Naive thymus-derived CD8-positive, alpha-beta T cell (primary cell): ENCODE data around the gene RHOXF2. TPM values are rescaled to one million over a fixed set of nuclear protein-coding genes. Genes with fewer than 3 reads are reported as not detected.

Experiments used
- ATAC-seq, 2 donors: fragments of 150-1000 bp; cut with Tn5 transposase in 1 of 2; sonication (Bioruptor Pico), chemical (Tn5 transposase) in 1 of 2; 1 replicate in 1 of 2; 2 replicates in 1 of 2; pipeline ENCODE4 v1.10.0; 2021; ENCODE audit warnings: mild to moderate bottlenecking in 2 of 2, moderate library complexity in 2 of 2
- POLR2A ChIA-PET: fragments of 350-600 bp; sonication (Branson Sonifier 250); formaldehyde crosslinking; loops from one replicate; lab custom pipeline; 2021; ENCODE audit warnings: antibody characterized with exemption; lab: Charles Lee
- DNase-seq, 10 donors: peaks; one replicate each; pipeline versions ENCODE4 v3.0.0 to v3.0.0-alpha.2; 2020 to 2022
- H3K27ac Mint-ChIP-seq, 10 donors: one replicate each; pipeline ENCODE4 v1.8.0; 2020 to 2022; ENCODE audit warnings: mild to moderate bottlenecking in 10 of 10, mixed read lengths in 10 of 10, moderate library complexity in 4 of 10, inconsistent platforms in 1 of 10
- H3K27me3 Mint-ChIP-seq, 5 donors: one replicate each; pipeline ENCODE4 v1.8.0; 2021 to 2022; ENCODE audit warnings: mixed read lengths in 5 of 5
- H3K36me3 Mint-ChIP-seq, 3 donors: one replicate each; pipeline ENCODE4 v1.8.0; 2020 to 2022; ENCODE audit warnings: mixed read lengths in 3 of 3, mild to moderate bottlenecking in 2 of 3, inconsistent platforms in 1 of 3
- H3K4me1 Mint-ChIP-seq, 4 donors: one replicate each; pipeline ENCODE4 v1.8.0; 2021 to 2022; ENCODE audit warnings: mixed read lengths in 4 of 4
- H3K4me3 Mint-ChIP-seq, 10 donors: one replicate each; pipeline ENCODE4 v1.8.0; 2020 to 2022; ENCODE audit warnings: mild to moderate bottlenecking in 10 of 10, mixed read lengths in 10 of 10, moderate library complexity in 6 of 10, inconsistent platforms in 1 of 10
- H3K9me3 Mint-ChIP-seq, 9 donors: one replicate each; pipeline ENCODE4 v1.8.0; 2020 to 2022; ENCODE audit warnings: mixed read lengths in 9 of 9, mild to moderate bottlenecking in 3 of 9, inconsistent platforms in 1 of 9, moderate library complexity in 1 of 9
- polyA plus RNA-seq, 3 donors: library from polyadenylated mRNA; unstranded; fragments of 300-500 nt; fragmentation: Illumina TruSeq; gene quantifications; one replicate each; pipeline ENCODE4 v1.2.3, GENCODE V29; 2021
- total RNA-seq, 8 experiments: library from RNA in 2 of 8; stranded (reverse) in 2 of 8; gene quantifications; one replicate each; pipeline ENCODE4 v1.2.3 and lab custom pipeline; 2021 to 2026

The RHOXF2 gene
- total and polyA plus RNA-seq, 5 experiments from 2014 or later: not detected

DNA sequence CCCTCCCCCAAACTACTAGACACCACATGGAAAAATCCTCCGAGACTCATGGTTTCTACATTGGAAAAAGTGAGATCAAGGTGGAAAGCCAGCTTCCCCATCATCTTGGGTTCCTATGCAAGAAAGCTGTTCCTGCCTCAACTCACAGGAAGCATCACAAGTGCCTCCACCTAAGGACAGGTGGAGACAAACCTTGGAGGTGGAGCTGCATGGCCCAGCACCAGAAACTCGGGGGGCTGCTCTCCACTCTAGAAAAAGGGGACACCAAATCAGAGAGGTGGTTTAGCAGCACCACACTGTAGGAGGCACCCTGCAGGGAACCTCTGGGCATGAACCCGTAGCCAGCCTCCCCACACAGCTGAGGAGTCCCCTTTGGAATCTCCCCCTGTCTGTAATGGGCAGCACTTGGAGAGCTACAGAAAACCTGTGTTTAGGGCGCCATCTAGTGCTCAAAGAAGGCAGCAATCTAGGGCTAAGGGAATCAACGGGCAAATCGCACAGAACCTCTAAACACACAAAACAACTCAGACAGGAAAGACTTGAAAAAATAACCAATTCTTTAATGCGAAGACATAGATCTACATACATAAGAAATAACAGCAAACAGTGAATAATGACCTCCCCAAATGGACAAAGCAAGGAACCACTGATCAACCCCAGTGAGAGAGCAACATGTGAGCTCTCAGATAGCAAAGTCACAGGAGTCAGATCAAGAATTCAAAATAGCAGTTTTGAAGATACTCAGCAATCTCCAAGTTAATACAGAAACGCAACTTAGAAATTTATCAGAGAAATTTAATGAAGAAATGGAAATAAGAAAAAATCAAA lies 55.2 kb downstream of the RHOXF2 start:
- POLR2A ChIA-PET: no interaction called here
- H3K27me3 Mint-ChIP-seq: no peaks in the 10 kb centered on the region
- no peak overlapping the region for H3K4me3 Mint-ChIP-seq
- H3K36me3 Mint-ChIP-seq: peaks cover 0 to 5% (median 2%) of the 10 kb centered on the region in 3 donors
- no peaks in the 10 kb centered on the region for H3K9me3 Mint-ChIP-seq
- peak; percentile 20 to 66 (median 44) for DNase-seq
- no peak overlapping the region for H3K27ac Mint-ChIP-seq
- peaks cover 2 to 11% (median 7%) of the 10 kb centered on the region in 4 donors for H3K4me1 Mint-ChIP-seq
- ATAC-seq: peak; percentile 70 to 72

Other genes with a start within 250 kb of the RHOXF2 start
- 10 to 100 TPM; 17.1 to 18.7 TPM for gene NKAP, start 214.9 kb upstream of the RHOXF2 start, total RNA-seq
- gene NKAP, start 214.9 kb upstream of the RHOXF2 start, polyA plus RNA-seq: 1 to 10 TPM; 2.4 to 6.3 (median 2.8) TPM
- gene RHOXF2B, start 80.9 kb upstream of the RHOXF2 start, total RNA-seq: not detected
- gene RHOXF2B, start 80.9 kb upstream of the RHOXF2 start, polyA plus RNA-seq: not detected
- gene RHOXF1, start 42.7 kb upstream of the RHOXF2 start, total RNA-seq: 1 to 10 TPM; 1.6 to 1.7 TPM
- under 1 TPM in 2 of 3 donors, not detected in 1; 0.33 to 0.85 TPM for gene RHOXF1, start 42.7 kb upstream of the RHOXF2 start, polyA plus RNA-seq
- 10 to 100 TPM; 32.4 to 34.4 TPM for gene ZBTB33, start 92.2 kb downstream of the RHOXF2 start, total RNA-seq
- gene ZBTB33, start 92.2 kb downstream of the RHOXF2 start, polyA plus RNA-seq: 10 to 100 TPM in 2 of 3 donors, 1 to 10 TPM in 1; 9.6 to 14.3 (median 13.6) TPM
- under 1 TPM in 1 of 2 experiments, not detected in 1; 0.23 TPM for gene TMEM255A, start 152.8 kb downstream of the RHOXF2 start, total RNA-seq
- under 1 TPM in 2 of 3 donors, not detected in 1; 0.73 to 0.95 TPM for gene TMEM255A, start 152.8 kb downstream of the RHOXF2 start, polyA plus RNA-seq
- gene ATP1B4, start 203.5 kb downstream of the RHOXF2 start, total RNA-seq: not detected
- not detected for gene ATP1B4, start 203.5 kb downstream of the RHOXF2 start, polyA plus RNA-seq